ENCODE measurements around the gene HMGA1. TPM values are rescaled to one million over a fixed set of nuclear protein-coding genes. Genes with fewer than 3 reads are reported as not detected.
A peak's percentile ranks its signal among the peaks of the same experiment; 100 is the strongest.

Gene HMGA1
- total and polyA plus RNA-seq, 2 experiments from 2014 or later = 1,411 to 2,052 TPM

DNA sequence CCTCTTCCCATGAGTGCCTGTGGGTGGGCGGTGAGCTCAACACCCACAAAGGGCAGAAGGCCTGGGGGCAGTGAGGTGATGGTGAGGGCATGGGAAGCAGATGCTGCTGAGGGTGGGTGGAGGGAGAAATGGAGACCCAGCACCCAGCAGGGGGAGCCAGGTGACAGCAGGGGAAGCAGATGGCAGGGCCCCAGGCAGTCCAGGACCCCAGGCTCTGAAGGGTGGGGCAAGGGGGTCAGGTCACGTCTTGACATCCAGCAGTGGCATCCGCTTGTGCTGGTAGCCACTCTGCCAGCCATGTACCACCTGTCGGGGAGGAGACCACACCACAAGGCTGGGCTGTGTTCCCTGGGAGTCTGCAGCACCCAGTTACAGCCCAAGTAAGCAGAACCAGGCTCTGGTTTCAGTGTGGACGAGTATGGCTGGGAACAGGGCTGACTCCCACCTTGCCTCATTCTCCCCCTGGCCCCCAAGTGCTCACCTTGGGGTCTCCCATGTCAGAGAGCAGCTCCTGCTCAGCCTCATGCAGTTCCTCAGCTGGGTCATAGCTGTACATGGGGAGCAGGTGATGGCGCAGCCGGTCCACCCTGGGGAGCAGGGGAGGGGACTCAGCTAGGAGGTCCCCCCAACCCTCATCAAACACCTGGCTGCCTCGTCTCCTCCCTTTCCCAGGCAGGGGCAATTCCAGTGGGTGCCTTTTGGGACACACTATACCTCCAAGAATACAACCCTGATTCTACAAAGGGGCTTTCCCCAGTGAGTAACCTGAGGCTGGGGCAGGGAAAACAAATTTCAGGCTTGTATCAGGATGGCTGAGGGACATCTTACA is 10.1 kb downstream of the HMGA1 start (continued):
- TF ChIP-seq POLR2AphosphoS5 (IDR thresholded peaks at IDR 0.05; ENCODE audit: low read depth) (peak; percentile 98), CREB1 (CRISPR knock-in tag; IDR thresholded peaks at IDR 0.05; ENCODE audit: low read depth) (peak; percentile 39; the same call in 1 of the 2 replicates), EZH2 (IDR thresholded peaks at IDR 0.05; ENCODE audit: low read depth, unreplicated experiment) (no peak), ZNF114 (CRISPR knock-in tag; IDR thresholded peaks at IDR 0.05) (no peak)
- TF ChIP-seq, protein P1, sequence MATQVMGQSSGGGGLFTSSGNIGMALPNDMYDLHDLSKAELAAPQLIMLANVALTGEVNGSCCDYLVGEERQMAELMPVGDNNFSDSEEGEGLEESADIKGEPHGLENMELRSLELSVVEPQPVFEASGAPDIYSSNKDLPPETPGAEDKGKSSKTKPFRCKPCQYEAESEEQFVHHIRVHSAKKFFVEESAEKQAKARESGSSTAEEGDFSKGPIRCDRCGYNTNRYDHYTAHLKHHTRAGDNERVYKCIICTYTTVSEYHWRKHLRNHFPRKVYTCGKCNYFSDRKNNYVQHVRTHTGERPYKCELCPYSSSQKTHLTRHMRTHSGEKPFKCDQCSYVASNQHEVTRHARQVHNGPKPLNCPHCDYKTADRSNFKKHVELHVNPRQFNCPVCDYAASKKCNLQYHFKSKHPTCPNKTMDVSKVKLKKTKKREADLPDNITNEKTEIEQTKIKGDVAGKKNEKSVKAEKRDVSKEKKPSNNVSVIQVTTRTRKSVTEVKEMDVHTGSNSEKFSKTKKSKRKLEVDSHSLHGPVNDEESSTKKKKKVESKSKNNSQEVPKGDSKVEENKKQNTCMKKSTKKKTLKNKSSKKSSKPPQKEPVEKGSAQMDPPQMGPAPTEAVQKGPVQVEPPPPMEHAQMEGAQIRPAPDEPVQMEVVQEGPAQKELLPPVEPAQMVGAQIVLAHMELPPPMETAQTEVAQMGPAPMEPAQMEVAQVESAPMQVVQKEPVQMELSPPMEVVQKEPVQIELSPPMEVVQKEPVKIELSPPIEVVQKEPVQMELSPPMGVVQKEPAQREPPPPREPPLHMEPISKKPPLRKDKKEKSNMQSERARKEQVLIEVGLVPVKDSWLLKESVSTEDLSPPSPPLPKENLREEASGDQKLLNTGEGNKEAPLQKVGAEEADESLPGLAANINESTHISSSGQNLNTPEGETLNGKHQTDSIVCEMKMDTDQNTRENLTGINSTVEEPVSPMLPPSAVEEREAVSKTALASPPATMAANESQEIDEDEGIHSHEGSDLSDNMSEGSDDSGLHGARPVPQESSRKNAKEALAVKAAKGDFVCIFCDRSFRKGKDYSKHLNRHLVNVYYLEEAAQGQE (IDR thresholded peaks at IDR 0.05; ENCODE audit: unreplicated experiment) = no peak

DNA sequence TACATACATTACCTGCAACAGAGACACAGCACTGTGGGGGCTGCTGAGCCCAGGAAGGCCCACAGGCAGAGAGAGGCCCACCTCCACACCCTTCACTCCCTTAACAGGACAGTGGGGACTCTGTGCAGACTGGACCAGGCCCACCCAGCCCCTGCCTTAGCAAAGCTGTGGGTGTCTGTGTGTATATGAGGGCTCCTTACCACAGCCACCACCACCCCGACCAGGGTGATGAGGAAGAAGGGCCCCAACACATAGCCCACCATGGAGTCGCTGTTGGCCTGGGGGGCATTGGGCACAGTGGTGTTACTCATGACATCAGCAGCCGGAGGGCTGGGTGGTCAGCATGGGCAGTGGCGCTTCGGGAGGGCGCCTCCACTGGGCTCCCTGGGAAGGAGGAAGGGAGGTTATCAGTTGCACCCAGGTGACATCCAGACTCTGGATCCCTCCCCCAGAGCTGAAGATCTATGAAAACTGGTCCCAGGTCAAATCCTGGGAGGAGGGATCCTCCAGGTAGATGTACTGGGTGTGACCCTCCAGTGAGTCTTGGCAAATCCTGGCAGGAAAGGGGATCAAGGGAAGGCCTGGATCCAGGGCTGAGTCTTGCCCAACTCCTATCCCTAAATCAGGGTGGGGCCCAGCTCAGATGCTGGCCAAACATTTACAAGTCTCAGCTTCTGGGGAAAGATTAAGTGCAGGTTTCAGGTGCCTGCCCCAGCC is 11.0 kb downstream of the HMGA1 start:
- Histone ChIP-seq H3K4me1 (ENCODE audit: insufficient read depth) (peaks cover 21% of the 10 kb centered on the region; the same call in 1 of the 2 replicates), H3K4me3 (peak overlapping the region; percentile 90), H3K9me2 (ENCODE audit: insufficient read depth) (no peaks in the 10 kb centered on the region), H3K4me2 (peak overlapping the region; percentile 96), H3K27ac (ENCODE audit: low read depth) (no peak overlapping the region), H3K79me2 (replicated peaks; ENCODE audit: insufficient read depth) (peaks cover 9% of the 10 kb centered on the region; the same call in 1 of the 2 replicates), H3F3A (replicated peaks; ENCODE audit: low read depth) (peaks cover 37% of the 10 kb centered on the region), H3K27me3 (ENCODE audit: insufficient read depth) (no peaks in the 10 kb centered on the region), H4K20me1 (replicated peaks; ENCODE audit: insufficient read depth) (peaks cover 12% of the 10 kb centered on the region; the same call in 1 of the 2 replicates), H3K36me3 (ENCODE audit: insufficient read depth) (peaks cover 11% of the 10 kb centered on the region; the same call in 1 of the 2 replicates), H2AFZ (no peak overlapping the region)
- Mint-ChIP-seq H3K36me3 (ENCODE audit: low read depth) (peaks cover 37% of the 10 kb centered on the region), H3K27me3 (ENCODE audit: insufficient read depth, low read depth, poor library complexity) (peaks cover 61% of the 10 kb centered on the region), H3K27ac (no peak overlapping the region), H3K4me1 (peaks cover 40% of the 10 kb centered on the region), H3K4me3 (peak overlapping the region; percentile 88), H3K9me3 (peaks cover 2% of the 10 kb centered on the region; the same call in 2 of the 3 replicates)
- TF ChIP-seq POLR2AphosphoS5 (IDR thresholded peaks at IDR 0.05; ENCODE audit: low read depth) (no peak), CREB1 (CRISPR knock-in tag; IDR thresholded peaks at IDR 0.05; ENCODE audit: low read depth) (no peak), EZH2 (IDR thresholded peaks at IDR 0.05; ENCODE audit: low read depth, unreplicated experiment) (no peak)
- ATAC-seq (peak; percentile 1), DNase-seq (ENCODE audit: low spot score) (no peak)

DNA sequence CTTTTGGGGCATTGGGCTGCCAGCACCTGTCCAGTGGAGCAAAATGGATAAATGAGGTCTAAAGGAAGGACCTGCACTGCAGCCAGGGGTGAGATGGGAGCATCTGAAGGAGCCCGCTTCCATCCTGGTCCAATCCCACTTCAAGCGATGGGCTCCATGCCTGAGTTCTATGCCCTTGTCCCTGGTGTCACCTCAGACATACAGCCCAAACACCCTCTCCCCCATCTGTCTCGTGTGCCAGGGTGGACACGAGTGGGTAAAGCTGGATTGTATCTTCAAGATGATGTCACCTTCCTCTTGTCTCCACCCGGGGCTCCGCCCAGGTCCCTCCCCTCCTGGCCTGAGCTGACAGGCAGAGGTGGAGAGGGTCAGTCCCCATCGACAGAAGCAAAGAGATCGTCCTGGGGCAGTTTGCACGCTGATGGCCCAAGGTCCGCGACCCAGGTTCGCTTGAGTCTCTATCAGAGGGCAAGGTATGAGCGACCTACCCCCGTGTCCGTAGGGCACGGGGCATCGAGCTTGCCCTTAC is 11.6 kb downstream of the HMGA1 start:
- ATAC-seq (peak; percentile 18), DNase-seq (ENCODE audit: low spot score) (peak; percentile 65)
- Histone ChIP-seq H3K36me3 (ENCODE audit: insufficient read depth) (peaks cover 5% of the 10 kb centered on the region; the same call in 1 of the 2 replicates), H3K4me2 (peak overlapping the region; percentile 96), H2AFZ (peak overlapping the region; percentile 69), H4K20me1 (replicated peaks; ENCODE audit: insufficient read depth) (peaks cover 6% of the 10 kb centered on the region; the same call in 1 of the 2 replicates), H3K4me3 (peak overlapping the region; percentile 90), H3F3A (replicated peaks; ENCODE audit: low read depth) (peaks cover 31% of the 10 kb centered on the region), H3K27ac (ENCODE audit: low read depth) (no peak overlapping the region), H3K9me2 (ENCODE audit: insufficient read depth) (no peaks in the 10 kb centered on the region), H3K27me3 (ENCODE audit: insufficient read depth) (no peaks in the 10 kb centered on the region), H3K4me1 (ENCODE audit: insufficient read depth) (peaks cover 16% of the 10 kb centered on the region; the same call in 1 of the 2 replicates), H3K79me2 (replicated peaks; ENCODE audit: insufficient read depth) (0 out of 2 replicates have a peak, but pooled peaks cover 5% of the 10 kb centered on the region)
- peaks cover 57% of the 10 kb centered on the region for H3K27me3 Mint-ChIP-seq (ENCODE audit: insufficient read depth, low read depth, poor library complexity)
- 0 out of 2 replicates have a peak overlapping the region, but pooled peaks have one; percentile 11 for H3K27ac Mint-ChIP-seq
- peak overlapping the region; percentile 88 for H3K4me3 Mint-ChIP-seq
- H3K9me3 Mint-ChIP-seq = peaks cover 2% of the 10 kb centered on the region; the same call in 2 of the 3 replicates
- H3K36me3 Mint-ChIP-seq (ENCODE audit: low read depth) = peaks cover 31% of the 10 kb centered on the region
- peaks cover 34% of the 10 kb centered on the region for H3K4me1 Mint-ChIP-seq
- TF ChIP-seq, protein P2, sequence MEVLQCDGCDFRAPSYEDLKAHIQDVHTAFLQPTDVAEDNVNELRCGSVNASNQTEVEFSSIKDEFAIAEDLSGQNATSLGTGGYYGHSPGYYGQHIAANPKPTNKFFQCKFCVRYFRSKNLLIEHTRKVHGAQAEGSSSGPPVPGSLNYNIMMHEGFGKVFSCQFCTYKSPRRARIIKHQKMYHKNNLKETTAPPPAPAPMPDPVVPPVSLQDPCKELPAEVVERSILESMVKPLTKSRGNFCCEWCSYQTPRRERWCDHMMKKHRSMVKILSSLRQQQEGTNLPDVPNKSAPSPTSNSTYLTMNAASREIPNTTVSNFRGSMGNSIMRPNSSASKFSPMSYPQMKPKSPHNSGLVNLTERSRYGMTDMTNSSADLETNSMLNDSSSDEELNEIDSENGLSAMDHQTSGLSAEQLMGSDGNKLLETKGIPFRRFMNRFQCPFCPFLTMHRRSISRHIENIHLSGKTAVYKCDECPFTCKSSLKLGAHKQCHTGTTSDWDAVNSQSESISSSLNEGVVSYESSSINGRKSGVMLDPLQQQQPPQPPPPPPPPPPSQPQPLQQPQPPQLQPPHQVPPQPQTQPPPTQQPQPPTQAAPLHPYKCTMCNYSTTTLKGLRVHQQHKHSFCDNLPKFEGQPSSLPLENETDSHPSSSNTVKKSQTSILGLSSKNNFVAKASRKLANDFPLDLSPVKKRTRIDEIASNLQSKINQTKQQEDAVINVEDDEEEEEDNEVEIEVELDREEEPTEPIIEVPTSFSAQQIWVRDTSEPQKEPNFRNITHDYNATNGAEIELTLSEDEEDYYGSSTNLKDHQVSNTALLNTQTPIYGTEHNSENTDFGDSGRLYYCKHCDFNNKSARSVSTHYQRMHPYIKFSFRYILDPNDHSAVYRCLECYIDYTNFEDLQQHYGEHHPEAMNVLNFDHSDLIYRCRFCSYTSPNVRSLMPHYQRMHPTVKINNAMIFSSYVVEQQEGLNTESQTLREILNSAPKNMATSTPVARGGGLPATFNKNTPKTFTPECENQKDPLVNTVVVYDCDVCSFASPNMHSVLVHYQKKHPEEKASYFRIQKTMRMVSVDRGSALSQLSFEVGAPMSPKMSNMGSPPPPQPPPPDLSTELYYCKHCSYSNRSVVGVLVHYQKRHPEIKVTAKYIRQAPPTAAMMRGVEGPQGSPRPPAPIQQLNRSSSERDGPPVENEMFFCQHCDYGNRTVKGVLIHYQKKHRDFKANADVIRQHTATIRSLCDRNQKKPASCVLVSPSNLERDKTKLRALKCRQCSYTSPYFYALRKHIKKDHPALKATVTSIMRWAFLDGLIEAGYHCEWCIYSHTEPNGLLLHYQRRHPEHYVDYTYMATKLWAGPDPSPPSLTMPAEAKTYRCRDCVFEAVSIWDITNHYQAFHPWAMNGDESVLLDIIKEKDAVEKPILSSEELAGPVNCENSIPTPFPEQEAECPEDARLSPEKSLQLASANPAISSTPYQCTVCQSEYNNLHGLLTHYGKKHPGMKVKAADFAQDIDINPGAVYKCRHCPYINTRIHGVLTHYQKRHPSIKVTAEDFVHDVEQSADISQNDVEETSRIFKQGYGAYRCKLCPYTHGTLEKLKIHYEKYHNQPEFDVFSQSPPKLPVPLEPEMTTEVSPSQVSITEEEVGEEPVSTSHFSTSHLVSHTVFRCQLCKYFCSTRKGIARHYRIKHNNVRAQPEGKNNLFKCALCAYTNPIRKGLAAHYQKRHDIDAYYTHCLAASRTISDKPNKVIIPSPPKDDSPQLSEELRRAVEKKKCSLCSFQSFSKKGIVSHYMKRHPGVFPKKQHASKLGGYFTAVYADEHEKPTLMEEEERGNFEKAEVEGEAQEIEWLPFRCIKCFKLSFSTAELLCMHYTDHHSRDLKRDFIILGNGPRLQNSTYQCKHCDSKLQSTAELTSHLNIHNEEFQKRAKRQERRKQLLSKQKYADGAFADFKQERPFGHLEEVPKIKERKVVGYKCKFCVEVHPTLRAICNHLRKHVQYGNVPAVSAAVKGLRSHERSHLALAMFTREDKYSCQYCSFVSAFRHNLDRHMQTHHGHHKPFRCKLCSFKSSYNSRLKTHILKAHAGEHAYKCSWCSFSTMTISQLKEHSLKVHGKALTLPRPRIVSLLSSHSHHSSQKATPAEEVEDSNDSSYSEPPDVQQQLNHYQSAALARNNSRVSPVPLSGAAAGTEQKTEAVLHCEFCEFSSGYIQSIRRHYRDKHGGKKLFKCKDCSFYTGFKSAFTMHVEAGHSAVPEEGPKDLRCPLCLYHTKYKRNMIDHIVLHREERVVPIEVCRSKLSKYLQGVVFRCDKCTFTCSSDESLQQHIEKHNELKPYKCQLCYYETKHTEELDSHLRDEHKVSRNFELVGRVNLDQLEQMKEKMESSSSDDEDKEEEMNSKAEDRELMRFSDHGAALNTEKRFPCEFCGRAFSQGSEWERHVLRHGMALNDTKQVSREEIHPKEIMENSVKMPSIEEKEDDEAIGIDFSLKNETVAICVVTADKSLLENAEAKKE (CRISPR knock-in tag; IDR thresholded peaks at IDR 0.05) = no peak
